ENCODE measurements around the gene SLC25A20. TPM values are rescaled to one million over a fixed set of nuclear protein-coding genes. Genes with fewer than 3 reads are reported as not detected.

The SLC25A20 gene
- total RNA-seq, 4 donors from 2014 or later = 7.7 to 41.8 (median 15.3) TPM

- no peaks in the 10 kb centered on the region for H3K36me3 ChIP-seq
- H3K27me3 ChIP-seq = no peaks in the 10 kb centered on the region
- H3K4me3 ChIP-seq = no peak overlapping the region
- no peak for DNase-seq
- H3K9me3 ChIP-seq = no peaks in the 10 kb centered on the region
- no peak for TF ChIP-seq POLR2A (IDR thresholded peaks at IDR 0.05)
- TF ChIP-seq, protein P1, sequence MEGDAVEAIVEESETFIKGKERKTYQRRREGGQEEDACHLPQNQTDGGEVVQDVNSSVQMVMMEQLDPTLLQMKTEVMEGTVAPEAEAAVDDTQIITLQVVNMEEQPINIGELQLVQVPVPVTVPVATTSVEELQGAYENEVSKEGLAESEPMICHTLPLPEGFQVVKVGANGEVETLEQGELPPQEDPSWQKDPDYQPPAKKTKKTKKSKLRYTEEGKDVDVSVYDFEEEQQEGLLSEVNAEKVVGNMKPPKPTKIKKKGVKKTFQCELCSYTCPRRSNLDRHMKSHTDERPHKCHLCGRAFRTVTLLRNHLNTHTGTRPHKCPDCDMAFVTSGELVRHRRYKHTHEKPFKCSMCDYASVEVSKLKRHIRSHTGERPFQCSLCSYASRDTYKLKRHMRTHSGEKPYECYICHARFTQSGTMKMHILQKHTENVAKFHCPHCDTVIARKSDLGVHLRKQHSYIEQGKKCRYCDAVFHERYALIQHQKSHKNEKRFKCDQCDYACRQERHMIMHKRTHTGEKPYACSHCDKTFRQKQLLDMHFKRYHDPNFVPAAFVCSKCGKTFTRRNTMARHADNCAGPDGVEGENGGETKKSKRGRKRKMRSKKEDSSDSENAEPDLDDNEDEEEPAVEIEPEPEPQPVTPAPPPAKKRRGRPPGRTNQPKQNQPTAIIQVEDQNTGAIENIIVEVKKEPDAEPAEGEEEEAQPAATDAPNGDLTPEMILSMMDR (IDR thresholded peaks at IDR 0.05) = no peak
- H3K4me1 ChIP-seq = peaks cover 0 to 4% of the 10 kb centered on the region in 2 donors
- no peak overlapping the region for H3K27ac ChIP-seq
- intact Hi-C loops (cut with DNase I; ENCODE audit: low total_unique reads) = no loop called here
Measured at GRCh38 chr3:48928679-48929078, 30.0 kb upstream of the SLC25A20 start.

GRCh38 chr3:48927928-48928327 is 29.2 kb upstream of the SLC25A20 start:
- H3K9me3 ChIP-seq = no peaks in the 10 kb centered on the region
- no peak overlapping the region for H3K4me3 ChIP-seq
- no peaks in the 10 kb centered on the region for H3K36me3 ChIP-seq
- no peak overlapping the region for H3K27ac ChIP-seq
- no peaks in the 10 kb centered on the region for H3K27me3 ChIP-seq
- no peak for TF ChIP-seq POLR2A (IDR thresholded peaks at IDR 0.05)
- TF ChIP-seq, protein P1 (IDR thresholded peaks at IDR 0.05) = no peak
- intact Hi-C loops (cut with DNase I; ENCODE audit: low total_unique reads) = no loop called here
- DNase-seq = no peak
- peaks cover 0 to 4% of the 10 kb centered on the region in 2 donors for H3K4me1 ChIP-seq

GRCh38 chr3:48926425-48927392 is 28.0 kb upstream of the SLC25A20 start:
- Histone ChIP-seq H3K27me3 (no peaks in the 10 kb centered on the region), H3K36me3 (no peaks in the 10 kb centered on the region), H3K27ac (no peak overlapping the region), H3K9me3 (no peaks in the 10 kb centered on the region), H3K4me3 (no peak overlapping the region), H3K4me1 (peaks cover 0 to 7% of the 10 kb centered on the region in 2 donors)
- TF ChIP-seq, protein P1 (IDR thresholded peaks at IDR 0.05) = no peak
- TF ChIP-seq POLR2A (IDR thresholded peaks at IDR 0.05) = no peak
- intact Hi-C loops (cut with DNase I; ENCODE audit: low total_unique reads) = no loop called here
- no peak for DNase-seq

DNA sequence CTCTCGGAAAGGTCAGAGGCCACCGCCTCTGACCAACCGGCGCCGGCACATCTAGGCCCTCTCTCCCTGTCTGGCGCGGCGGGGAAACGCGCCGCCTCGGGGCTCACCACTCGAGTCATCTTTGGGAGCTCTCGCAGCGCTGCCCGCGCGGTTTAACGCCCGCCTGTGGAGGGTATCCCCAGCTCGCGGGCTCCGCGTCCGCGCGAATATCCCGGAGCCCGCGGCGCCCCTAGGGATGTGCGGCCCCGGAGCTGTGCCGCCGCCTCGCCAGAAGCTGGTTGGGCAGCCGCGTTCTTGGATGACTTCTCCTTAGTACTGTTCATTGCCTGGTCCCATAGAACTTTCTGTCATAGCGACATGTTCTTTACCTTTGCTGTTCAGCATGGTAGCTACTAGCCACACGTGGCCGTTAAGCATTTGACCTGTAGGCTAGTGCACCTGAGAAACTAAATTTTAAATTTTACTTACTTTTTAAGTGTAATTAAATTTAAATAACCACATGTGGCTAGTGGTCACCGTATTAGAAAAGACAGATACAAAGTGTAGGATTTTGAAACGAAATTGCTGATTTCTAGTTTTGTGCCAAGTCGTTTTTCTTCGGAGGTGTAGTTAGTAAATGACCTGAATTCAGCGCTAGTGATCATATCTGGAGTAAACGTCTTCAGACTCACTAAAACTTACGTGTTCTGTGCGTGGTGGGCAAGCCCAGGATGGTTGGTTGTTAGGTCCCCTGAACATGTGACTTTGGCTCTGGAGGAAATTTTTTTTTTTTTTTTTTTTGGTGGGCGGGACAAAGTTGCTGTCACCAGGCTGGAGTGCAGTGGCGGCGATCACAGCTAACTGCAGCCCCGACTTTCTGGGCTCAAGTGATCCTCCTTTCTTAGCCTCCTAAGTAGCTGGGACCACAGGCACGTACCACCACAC is 20.8 kb upstream of the SLC25A20 start:
- Histone ChIP-seq H3K4me3 (peak overlapping the region; percentile 41 to 86), H3K36me3 (no peaks in the 10 kb centered on the region), H3K27me3 (no peaks in the 10 kb centered on the region), H3K9me3 (no peaks in the 10 kb centered on the region), H3K27ac (peak overlapping the region; percentile 90 to 96), H3K4me1 (peaks cover 0 to 9% of the 10 kb centered on the region in 2 donors)
- no peak for TF ChIP-seq POLR2A (IDR thresholded peaks at IDR 0.05)
- TF ChIP-seq, protein P1 (IDR thresholded peaks at IDR 0.05) = no peak
- no peak for DNase-seq
- intact Hi-C loops (cut with DNase I; ENCODE audit: low total_unique reads) = no loop called here

Data from uterus (tissue), 4 donors.